H1 (cell line): ENCODE data around the gene DPYD. TPM values are rescaled to one million over a fixed set of nuclear protein-coding genes. Genes with fewer than 3 reads are reported as not detected.

Source experiments
- CTCF ChIA-PET: fragments of 300-600 bp; sonication (Branson Sonifier 250); formaldehyde crosslinking; loops from one replicate; lab custom pipeline; 2021; ENCODE audit not compliant: partially characterized antibody; lab: Charles Lee
- POLR2A ChIA-PET: fragments of 300-600 bp; sonication (Branson Sonifier 250); formaldehyde crosslinking; loops from one replicate; lab custom pipeline; 2021; ENCODE audit warnings: inconsistent platforms; ENCODE audit not compliant: partially characterized antibody; lab: Charles Lee
- DNase-seq, 2 experiments: peaks; one replicate each; pipeline versions ENCODE4 v3.0.0 to v3.0.0-alpha.2; 2010 to 2022; ENCODE audit warnings: low spot score in 2 of 2, low read depth in 1 of 2, mixed read lengths in 1 of 2
- FAIRE-seq: peaks from 2 replicates; lab custom pipeline; 2011; peaks lifted over from hg19 to GRCh38; lab: Jason Lieb, UNC
- H2AFZ ChIP-seq: 2 replicates; pipeline ENCODE4 v1.8.1; 2012; ENCODE audit warnings: low read length, inconsistent platforms
- H2AK5ac ChIP-seq: 2 replicates; pipeline ENCODE4 v1.6.1; 2013; ENCODE audit warnings: low read depth, low read length
- H2BK120ac ChIP-seq: replicated peaks from 2 replicates; pipeline ENCODE3; 2013; ENCODE audit warnings: low read depth, low read length, inconsistent platforms
- H2BK12ac ChIP-seq: 2 replicates; pipeline ENCODE4 v1.6.1; 2013; ENCODE audit warnings: low read depth, low read length
- H2BK15ac ChIP-seq: 2 replicates; pipeline ENCODE4 v1.6.1; 2013; ENCODE audit warnings: low read length
- H2BK20ac ChIP-seq: 2 replicates; pipeline ENCODE4 v1.6.1; 2013; ENCODE audit warnings: low read length
- H2BK5ac ChIP-seq: 2 replicates; pipeline ENCODE4 v1.6.1; 2013; ENCODE audit warnings: low read depth, low read length
- H3K14ac ChIP-seq: 2 replicates; pipeline ENCODE4 v1.6.1; 2013; ENCODE audit warnings: inconsistent platforms; ENCODE audit not compliant: insufficient read length
- H3K18ac ChIP-seq: 2 replicates; pipeline ENCODE4 v1.6.1; 2013; ENCODE audit warnings: low read length; ENCODE audit errors: extremely low read depth
- H3K23ac ChIP-seq: 2 replicates; pipeline ENCODE4 v1.6.1; 2013; ENCODE audit warnings: inconsistent platforms; ENCODE audit not compliant: insufficient read length
- H3K23me2 ChIP-seq: 2 replicates; pipeline ENCODE4 v1.6.1; 2013; ENCODE audit warnings: low read depth, low read length
- H3K27ac ChIP-seq: 2 replicates; pipeline ENCODE4 v1.6.1; 2011; ENCODE audit warnings: low read depth, low read length, inconsistent platforms
- H3K27me3 ChIP-seq, 4 experiments: replicated peaks in 1 of 4; 1 replicate in 1 of 4; 2 replicates in 3 of 4; pipeline versions ENCODE4 v1.6.1 to v1.8.1; 2011 to 2013; ENCODE audit warnings: low read length in 3 of 4, mild to moderate bottlenecking in 3 of 4, inconsistent platforms in 2 of 4, mixed read lengths in 2 of 4, moderate library complexity in 1 of 4; ENCODE audit not compliant: control insufficient read depth in 3 of 4, insufficient read depth in 3 of 4; ENCODE audit errors: extremely low read depth in 1 of 4
- H3K36me3 ChIP-seq, 4 experiments: 2 replicates each; pipeline versions ENCODE4 v1.6.1 to v1.8.1; 2011 to 2013; ENCODE audit warnings: mild to moderate bottlenecking in 4 of 4, low read length in 3 of 4, moderate library complexity in 2 of 4, control low read depth in 1 of 4, inconsistent platforms in 1 of 4; ENCODE audit not compliant: insufficient read depth in 4 of 4, control insufficient read depth in 2 of 4
- H3K4ac ChIP-seq: replicated peaks from 2 replicates; pipeline ENCODE3; 2013; ENCODE audit warnings: low read length, low read depth, mixed read lengths, inconsistent platforms; ENCODE audit not compliant: insufficient read length
- H3K4me1 ChIP-seq, 4 experiments: replicated peaks in 1 of 4; 1 replicate in 1 of 4; 2 replicates in 3 of 4; pipeline versions ENCODE4 v1.6.1 to v1.8.1; 2011 to 2013; ENCODE audit warnings: low read length in 3 of 4, inconsistent platforms in 2 of 4, mixed read lengths in 1 of 4; ENCODE audit not compliant: insufficient read depth in 4 of 4, control insufficient read depth in 3 of 4
- H3K4me2 ChIP-seq, 2 experiments: 2 replicates each; pipeline versions ENCODE4 v1.6.1 to v1.8.1; 2011 to 2013; ENCODE audit warnings: low read depth in 2 of 2, low read length in 2 of 2, control low read depth in 1 of 2, inconsistent platforms in 1 of 2, mild to moderate bottlenecking in 1 of 2; ENCODE audit not compliant: insufficient read depth in 1 of 2
- H3K4me3 ChIP-seq, 4 experiments: fragments of 200-600, 300-600 bp in 1 of 4; sonication (generic), shearing (Covaris generic), sonication (Bioruptor Twin) in 1 of 4; 2 replicates each; pipeline versions ENCODE4 v1.5.1 to v1.8.1; 2011 to 2016; ENCODE audit warnings: low read length in 4 of 4, low read depth in 3 of 4, control low read depth in 2 of 4, inconsistent platforms in 2 of 4, mild to moderate bottlenecking in 2 of 4, mixed read lengths in 1 of 4, moderate library complexity in 1 of 4; ENCODE audit not compliant: insufficient read depth in 2 of 4; ENCODE audit errors: extremely low read depth in 1 of 4
- H3K56ac ChIP-seq: replicated peaks from 2 replicates; pipeline ENCODE3; 2013; ENCODE audit warnings: low read depth, mild to moderate bottlenecking, mixed read lengths, low read length, inconsistent platforms; ENCODE audit not compliant: insufficient read length
- H3K79me1 ChIP-seq: 2 replicates; pipeline ENCODE4 v1.6.1; 2013; ENCODE audit warnings: low read depth, low read length, control low read depth
- H3K79me2 ChIP-seq, 2 experiments: 2 replicates each; pipeline versions ENCODE4 v1.6.1 to v1.8.1; 2012 to 2013; ENCODE audit warnings: low read length in 2 of 2, mild to moderate bottlenecking in 2 of 2, inconsistent platforms in 1 of 2; ENCODE audit not compliant: insufficient read depth in 2 of 2, control insufficient read depth in 1 of 2
- H3K9ac ChIP-seq, 4 experiments: replicated peaks in 1 of 4; 1 replicate in 1 of 4; 2 replicates in 3 of 4; pipeline versions ENCODE4 v1.6.1 to v1.8.1; 2011 to 2013; ENCODE audit warnings: low read depth in 3 of 4, low read length in 3 of 4, control low read depth in 2 of 4, mild to moderate bottlenecking in 2 of 4, moderate library complexity in 2 of 4, inconsistent platforms in 1 of 4; ENCODE audit errors: extremely low read depth in 1 of 4
- H3K9me3 ChIP-seq, 2 experiments: 2 replicates each; pipeline versions ENCODE4 v1.6.1 to v1.8.1; 2012 to 2013; ENCODE audit warnings: mild to moderate bottlenecking in 2 of 2, moderate library complexity in 2 of 2, control low read depth in 1 of 2, inconsistent platforms in 1 of 2, low read depth in 1 of 2, low read length in 1 of 2, mixed read lengths in 1 of 2; ENCODE audit not compliant: insufficient read depth in 2 of 2
- H4K20me1 ChIP-seq, 2 experiments: replicated peaks in 1 of 2; 2 replicates each; pipeline versions ENCODE3 to v1.8.1; 2011 to 2013; ENCODE audit warnings: inconsistent platforms in 2 of 2, low read length in 2 of 2, mild to moderate bottlenecking in 1 of 2; ENCODE audit not compliant: insufficient read depth in 2 of 2, control insufficient read depth in 1 of 2
- H4K5ac ChIP-seq: 2 replicates; pipeline ENCODE4 v1.6.1; 2013; ENCODE audit warnings: low read length, low read depth, mixed read lengths, inconsistent platforms; ENCODE audit not compliant: insufficient read length
- H4K8ac ChIP-seq: 2 replicates; pipeline ENCODE4 v1.8.0; 2013; ENCODE audit warnings: mild to moderate bottlenecking, moderate library complexity, low read length, inconsistent platforms; ENCODE audit not compliant: insufficient read depth; ENCODE audit errors: extremely low read depth
- H4K91ac ChIP-seq: replicated peaks from 2 replicates; pipeline ENCODE3; 2013; ENCODE audit warnings: low read length, mixed read lengths, inconsistent platforms; ENCODE audit not compliant: insufficient read length
- JUND ChIP-seq: IDR thresholded peaks from 2 replicates; pipeline ENCODE4 v1.6.1; 2011; ENCODE audit warnings: mild to moderate bottlenecking, improper control_type of control experiment, low read length
- SP2 ChIP-seq: IDR thresholded peaks from 2 replicates; pipeline ENCODE4 v1.6.1; 2012; ENCODE audit warnings: mild to moderate bottlenecking, low read length, inconsistent platforms
- polyA plus RNA-seq, 7 experiments: library from polyadenylated mRNA; depleted of rRNA in 3 of 7; stranded (reverse) in 5 of 7; unstranded in 2 of 7; fragments of >200 nt in 5 of 7; fragments of 200-250 nt in 2 of 7; gene quantifications; 1 replicate in 5 of 7; 2 replicates in 1 of 7; 4 replicates in 1 of 7; pipeline versions ENCODE4 v1.2.1 to v1.2.3, GENCODE V29; 2011 to 2013; ENCODE audit warnings: missing spikeins in 2 of 7, mixed read lengths in 2 of 7
- total RNA-seq: library from RNA; stranded (reverse); fragmentation: NEBNext Ultra II Directional; extraction: Animal tissue kit (Norgen Biotek cat#: 25700); gene quantifications from 2 replicates; pipeline ENCODE4 v1.2.1, GENCODE V29; 2021

DPYD gene
- total and polyA plus RNA-seq, 2 of the 8 experiments (the other 6 are each of a cell fraction or from before 2014, with no cell fraction given): 0.29 to 0.73 TPM

DNA sequence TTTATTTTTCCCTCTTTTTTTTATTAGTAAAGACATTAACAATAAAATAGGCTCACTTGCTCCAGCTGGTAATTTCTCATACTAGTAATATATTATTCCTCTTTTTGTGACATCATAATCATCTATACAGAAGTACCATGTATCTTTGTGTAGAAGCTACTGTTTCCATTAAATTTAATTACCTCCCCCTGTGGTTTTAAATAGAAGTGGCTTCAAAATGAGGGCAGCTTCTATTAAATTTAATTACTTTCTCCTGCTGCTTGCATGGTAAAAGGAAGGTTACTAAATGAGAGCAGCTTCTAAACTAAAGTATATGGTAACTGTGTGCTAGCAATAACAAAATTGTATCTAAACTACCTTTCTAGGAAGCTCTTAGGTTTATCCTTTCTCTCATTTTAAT lies 94.0 kb downstream of the DPYD start:
- TF ChIP-seq SP2 (no peak), JUND (no peak)
- Histone ChIP-seq H4K20me1 (no peaks in the 10 kb centered on the region), H3K23me2 (no peaks in the 10 kb centered on the region; the same call in 1 of the 2 replicates), H3K27ac (no peak overlapping the region), H3K27me3 (no peaks in the 10 kb centered on the region), H3K4ac (no peak overlapping the region), H3K4me2 (no peak overlapping the region), H3K4me3 (no peak overlapping the region), H3K9ac (no peak overlapping the region), H2BK12ac (no peak overlapping the region), H2BK20ac (no peak overlapping the region), H2BK15ac (no peak overlapping the region), H3K36me3 (no peaks in the 10 kb centered on the region), H4K8ac (no peak overlapping the region), H3K79me1 (no peaks in the 10 kb centered on the region), H3K9me3 (no peaks in the 10 kb centered on the region), H3K18ac (no peak overlapping the region), H3K4me1 (no peaks in the 10 kb centered on the region), H2AFZ (no peak overlapping the region), H2BK5ac (no peak overlapping the region), H2AK5ac (no peak overlapping the region), H3K56ac (no peak overlapping the region), H4K5ac (no peak overlapping the region), H3K23ac (no peak overlapping the region), H3K14ac (no peak overlapping the region), H2BK120ac (no peak overlapping the region), H4K91ac (no peak overlapping the region), H3K79me2 (no peaks in the 10 kb centered on the region)
- DNase-seq: no peak
- ChIA-PET CTCF (interaction anchor here (0.6 kb wide), 1 partner anchor 301 kb away, joined by 3 read pairs; no protein-coding TSS in a partner anchor), POLR2A (no interaction called here)
- FAIRE-seq: no peak
